Activated CD4-positive, alpha-beta T cell treated with anti-CD3 and anti-CD28 coated beads, Interleukin-2, amount 50 U/mL, for 4 hours (primary cell): ENCODE measurements around the gene TM9SF1.

Source experiments
- DNase-seq, 2 experiments: peaks; one replicate each; pipeline ENCODE4 v3.0.0-alpha.2; 2020

TM9SF1 gene

DNA sequence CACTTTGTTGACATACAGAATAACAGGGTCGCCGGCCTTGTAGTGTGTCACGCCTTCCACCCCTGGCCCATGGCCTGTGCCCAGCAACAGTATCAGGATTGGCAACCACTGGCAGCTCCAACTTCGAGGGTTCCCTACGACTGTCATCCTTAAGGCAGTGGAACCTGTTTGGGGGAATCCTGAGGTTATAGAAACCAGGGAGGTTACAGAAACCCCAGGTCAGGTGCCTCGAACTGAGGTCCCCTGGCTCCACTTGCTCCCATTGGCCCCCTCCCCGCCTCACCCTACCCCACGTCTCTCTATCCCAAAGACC, 412 bp downstream of the TM9SF1 start:
- DNase-seq: no peak

DNA sequence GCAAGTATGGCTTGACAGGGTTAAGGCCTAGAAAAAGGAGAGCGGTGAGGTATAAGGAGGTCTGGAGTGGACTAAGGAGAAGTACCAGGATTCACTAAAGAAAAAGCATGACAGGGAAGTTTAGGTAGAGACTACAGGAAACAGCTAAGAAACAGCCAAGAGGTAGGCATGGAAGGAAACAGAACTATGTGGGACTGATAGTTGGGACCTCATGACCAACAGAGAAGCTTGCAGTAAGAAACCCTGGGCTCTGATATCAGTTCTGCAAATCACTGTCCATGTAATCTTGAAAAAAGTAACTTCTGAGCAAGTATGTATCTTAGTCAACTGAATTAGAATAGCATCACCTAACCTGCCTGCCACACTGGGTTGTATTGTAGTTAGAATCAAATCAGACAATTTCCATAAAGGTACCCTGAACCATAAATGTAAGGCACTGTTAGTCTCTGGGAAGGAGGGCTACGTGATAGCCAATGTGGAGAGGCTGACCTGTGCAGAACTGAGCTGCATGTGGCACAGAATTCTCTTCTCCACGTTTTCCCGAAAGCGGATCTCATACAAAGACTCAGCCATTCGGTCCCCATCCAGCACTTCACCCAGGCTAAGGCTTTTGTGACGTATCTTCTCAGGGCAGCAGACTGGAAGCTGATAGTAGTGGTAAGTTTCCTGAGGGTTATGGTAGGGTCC, 912 bp downstream of the TM9SF1 start:
- no peak for DNase-seq

DNA sequence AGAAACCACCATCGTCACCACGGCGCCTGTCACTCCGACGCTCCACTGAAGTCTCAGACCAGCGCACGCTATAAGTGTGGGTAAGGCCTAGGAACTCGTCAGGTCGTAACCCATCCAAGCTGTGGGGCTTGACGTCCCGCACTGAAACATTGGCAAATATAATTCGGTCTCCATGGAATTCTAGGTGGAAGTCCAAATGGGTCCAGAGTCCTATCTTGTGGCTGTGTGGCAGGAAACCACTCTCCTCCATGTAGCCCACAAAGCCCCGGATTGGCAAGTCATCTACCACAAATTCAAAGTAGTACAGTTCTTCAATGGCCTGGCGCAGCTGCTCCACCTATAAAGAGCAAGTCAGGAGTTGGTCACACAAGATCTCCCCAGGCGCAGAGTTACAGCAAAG, 2.3 kb downstream of the TM9SF1 start:
- DNase-seq: no peak

DNA sequence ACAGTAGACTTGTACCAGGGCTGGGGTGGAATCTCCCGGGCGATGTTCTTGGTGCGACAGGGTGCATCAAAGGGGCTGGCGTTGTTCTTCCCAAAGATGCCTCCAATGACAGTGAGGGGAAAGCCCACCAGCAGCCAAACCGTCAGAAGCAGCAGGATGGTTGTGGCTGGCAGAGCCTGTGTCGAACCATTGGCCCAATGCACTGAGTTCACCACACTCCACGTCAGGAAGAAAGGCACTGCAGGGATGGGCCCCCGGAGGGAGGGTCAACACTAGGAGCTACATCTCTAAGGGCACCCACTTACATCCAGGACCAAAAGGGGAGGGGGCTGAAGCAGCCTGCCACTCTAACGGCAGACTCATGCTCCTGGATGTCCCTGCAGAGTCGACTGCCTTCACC, 4.8 kb downstream of the TM9SF1 start:
- DNase-seq: no peak

DNA sequence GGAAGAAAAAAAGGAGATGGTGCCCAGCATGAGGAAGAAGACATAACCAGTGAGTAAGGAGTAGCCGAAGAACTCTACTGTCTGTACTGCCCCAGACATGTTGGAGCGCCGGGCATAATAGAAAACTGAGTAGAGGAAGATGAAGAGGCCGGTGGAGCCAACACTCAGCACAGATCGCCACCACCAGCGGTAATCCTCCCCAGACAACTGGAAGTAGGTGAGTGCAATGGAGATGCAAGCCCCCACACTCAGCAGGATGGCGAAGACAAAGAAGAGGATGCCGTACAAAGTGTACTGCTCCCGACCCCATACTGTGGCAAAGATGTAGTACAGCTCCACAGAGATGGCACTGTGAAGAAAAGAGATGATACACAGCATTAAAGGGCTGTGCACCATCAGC, 5.8 kb downstream of the TM9SF1 start:
- DNase-seq: no peak

DNA sequence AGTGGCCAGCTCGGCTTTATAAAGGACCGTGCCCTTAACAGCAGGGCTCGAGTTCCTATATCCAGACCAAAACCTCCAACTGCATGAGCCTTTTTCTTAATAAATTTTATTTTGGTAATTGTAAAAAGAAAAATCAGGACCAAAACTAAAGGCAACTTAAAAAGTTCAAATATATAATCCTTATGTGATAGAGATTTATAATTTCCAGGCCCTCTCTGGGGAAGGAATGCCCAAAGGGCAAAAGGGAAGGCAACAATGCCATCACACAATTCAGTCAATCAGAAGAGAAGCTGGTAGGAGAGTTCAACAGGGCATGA, 6.2 kb downstream of the TM9SF1 start:
- DNase-seq: no peak

DNA sequence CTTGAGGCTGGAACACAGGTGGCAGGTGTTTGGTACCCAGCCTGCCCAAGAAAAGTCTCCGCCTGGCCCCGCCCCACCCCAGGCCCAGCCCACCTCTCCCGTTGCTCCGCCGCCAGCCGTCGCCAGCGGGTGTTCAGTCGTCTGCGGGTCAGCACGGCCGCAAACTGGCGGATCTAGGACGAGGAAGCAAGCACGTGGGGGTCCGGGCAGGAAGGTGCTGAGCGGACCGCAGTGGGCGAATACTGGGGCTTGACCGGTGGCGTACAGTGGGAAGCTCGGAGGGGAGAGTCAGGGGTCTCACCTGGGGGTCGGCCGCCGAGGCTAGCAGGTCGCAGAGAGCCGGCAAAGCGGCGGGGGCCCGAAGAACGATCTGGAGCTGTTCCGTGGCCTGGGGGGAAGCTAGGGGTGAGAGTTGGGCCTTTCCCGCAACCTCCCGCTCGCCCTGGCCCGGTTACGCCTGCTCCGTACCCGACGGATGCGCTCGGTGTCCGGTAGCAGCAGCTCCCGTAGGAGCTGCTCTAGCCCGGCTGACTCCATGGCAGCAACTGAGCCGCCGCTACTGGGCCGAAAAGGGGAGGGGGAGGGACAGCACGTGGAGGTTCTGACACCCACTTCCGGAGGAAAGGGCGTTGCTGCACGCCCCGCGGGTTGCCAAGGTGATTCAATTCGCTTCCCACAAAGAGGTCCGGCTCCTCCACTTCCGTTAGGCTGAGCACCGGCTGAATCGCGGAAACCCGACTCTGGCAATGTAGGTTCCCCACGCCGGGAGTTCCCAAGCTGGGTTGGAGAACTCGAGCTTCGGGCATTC, 6.8 kb downstream of the TM9SF1 start, which contains the start of gene IPO4:
IPO4 (minus strand) TSS at position 566 of the 808 bp plus-strand sequence; CDS start at position 537, 29 bp downstream.
- peak; percentile 94 to 95 for DNase-seq

DNA sequence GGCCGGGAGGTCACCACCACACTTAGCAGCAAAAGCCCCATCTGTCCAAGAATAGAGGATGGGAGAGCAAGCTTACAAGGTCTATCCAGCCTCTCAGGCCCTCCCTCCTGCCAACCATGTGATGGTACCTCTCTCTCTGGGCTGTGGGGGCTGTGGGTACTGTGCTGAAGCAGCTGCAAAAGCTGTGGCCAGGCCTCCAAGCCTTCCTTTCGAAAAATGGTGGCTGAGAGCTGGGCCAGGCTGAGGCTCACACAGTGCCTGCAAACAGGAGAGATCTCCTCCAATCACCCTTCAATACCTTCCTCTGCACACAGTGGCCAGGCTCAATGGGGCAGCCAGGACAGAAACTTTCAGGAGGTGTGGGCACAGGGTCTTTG, 7.7 kb downstream of the TM9SF1 start:
- DNase-seq: no peak

DNA sequence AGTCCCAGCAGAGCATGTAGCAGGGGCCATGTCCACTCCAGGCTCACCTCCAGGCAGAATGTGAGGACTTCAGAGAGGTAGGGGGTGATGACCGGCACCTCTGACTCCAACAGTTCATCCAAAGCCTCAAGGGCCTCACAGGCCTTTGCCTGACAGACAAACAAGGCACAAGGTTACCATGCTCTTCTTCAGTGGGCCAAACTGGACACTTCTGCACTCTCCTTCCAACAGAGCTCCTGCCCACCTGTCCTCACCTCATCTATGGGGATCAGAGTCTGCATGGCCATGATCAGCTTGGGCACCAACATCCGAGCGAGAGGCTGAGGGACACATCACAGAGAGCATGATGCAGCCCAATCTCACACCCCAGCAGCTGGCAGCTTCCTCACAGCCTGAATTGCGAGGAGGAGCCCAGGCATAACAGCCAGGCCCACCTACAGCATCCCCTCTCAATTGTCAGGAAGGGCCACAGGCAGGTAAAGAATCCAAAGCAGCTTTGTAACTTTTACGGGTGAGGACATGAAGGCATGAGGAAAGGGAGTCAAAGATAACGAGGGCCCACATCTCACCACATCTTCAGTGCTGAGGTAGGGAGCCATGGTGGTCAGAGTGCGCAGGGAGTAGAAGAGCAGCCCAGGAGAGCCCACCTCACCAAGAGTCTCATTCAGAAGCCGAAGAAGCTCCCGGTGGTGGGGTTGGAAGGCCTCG, 8.3 kb downstream of the TM9SF1 start:
- no peak for DNase-seq

DNA sequence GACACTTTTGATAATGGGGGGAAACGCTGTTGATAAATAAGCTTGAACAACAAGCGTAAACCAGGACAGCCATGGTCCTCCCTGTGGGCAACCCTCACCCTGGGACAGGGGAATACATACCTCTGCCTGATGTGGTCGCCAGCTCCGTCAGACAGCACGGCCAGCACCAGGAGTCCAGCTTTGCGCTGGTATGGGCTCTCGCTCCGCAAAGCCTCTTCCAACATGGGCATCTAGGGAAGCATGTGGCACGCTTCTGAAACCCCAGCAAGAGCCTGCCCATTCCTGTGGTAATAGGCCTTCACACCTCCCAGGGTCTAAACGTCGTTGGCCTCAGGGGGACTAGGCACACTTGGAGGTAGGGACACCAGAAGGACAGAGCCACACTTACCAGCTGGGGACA, 9.5 kb downstream of the TM9SF1 start:
- no peak for DNase-seq

DNA sequence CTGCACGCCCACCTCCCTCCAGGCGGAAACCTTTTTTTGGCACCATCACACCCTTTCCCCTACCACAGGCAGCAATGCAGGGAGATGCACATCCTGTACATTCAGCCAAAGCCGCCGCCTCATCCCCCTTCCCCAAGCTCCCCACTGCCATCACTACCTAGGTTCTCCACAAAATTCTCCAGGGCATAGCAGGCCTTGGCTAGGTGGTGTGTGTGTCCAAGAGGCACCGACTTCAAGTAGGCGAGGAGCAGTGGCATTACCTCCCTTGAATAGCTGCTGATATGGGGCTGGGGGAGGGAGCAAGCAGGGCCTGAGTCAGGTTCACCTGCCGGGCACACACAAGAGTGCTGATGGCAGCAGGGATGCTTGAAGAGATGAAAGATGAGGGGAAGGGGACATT, 10.2 kb downstream of the TM9SF1 start:
- DNase-seq: no peak

DNA sequence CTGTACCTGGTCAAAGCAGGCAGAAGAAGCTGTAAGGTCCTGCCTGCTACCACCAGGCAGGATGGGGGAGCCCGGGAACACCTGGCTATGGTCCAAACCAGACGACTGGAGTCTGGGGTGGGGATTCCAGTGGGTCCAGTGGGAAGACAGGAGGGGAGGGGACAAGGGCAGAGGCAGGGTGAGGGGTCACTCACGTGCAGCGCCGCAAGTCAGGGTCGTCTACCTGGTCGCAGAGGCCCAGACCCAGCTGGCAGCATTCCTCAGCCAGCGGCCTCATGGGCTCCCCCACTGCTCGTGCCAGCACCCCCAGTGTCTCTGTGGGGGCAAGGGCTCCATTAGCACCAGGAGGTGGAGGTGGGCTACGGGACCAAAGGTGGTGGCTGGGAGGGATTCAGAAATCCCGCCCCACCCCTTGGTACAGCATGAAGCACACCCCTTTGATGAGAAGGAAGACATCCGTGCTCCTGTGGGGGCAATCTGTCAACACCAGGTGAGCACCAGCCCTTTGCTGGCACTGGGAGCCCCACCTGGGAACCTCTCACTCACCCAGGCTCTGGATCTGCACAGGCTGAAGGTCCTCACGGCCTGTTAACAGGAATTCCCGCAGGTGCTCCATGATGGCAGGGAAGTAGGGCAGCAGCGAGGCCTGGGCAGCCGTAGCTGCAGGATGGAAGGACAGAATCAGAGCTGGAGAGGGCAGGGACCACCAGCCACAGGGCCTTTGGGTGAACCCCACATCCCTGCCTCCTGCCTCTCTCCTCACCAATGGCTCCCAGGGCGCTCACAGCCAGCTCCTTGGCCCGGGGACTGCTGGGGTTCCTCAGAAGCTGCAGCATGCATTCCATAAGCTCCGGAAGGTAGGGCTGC, 10.9 kb downstream of the TM9SF1 start:
- no peak for DNase-seq

DNA sequence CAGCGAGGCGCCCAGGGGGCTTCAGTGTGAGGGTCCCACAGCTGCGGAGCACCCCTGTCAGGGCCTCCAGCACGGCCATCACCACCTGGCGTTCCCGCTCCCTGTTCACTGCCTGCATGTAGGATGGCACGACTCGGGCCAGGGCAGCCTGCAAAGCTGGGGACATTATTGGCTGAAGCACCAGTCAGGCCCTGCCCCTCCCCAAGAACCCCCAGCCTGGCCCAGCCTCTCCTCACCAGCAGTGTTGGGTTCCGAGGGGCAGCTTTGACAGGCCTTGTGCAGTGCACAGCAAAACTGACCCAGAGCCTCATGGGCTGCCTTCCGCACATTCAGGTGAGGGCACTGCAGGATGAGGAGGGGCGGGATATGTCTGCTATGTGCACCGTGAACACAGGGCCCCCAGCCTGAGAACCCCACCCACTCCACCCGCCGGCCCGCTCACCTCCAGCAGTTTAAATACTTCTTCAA, 12.2 kb downstream of the TM9SF1 start:
- DNase-seq: no peak

DNA sequence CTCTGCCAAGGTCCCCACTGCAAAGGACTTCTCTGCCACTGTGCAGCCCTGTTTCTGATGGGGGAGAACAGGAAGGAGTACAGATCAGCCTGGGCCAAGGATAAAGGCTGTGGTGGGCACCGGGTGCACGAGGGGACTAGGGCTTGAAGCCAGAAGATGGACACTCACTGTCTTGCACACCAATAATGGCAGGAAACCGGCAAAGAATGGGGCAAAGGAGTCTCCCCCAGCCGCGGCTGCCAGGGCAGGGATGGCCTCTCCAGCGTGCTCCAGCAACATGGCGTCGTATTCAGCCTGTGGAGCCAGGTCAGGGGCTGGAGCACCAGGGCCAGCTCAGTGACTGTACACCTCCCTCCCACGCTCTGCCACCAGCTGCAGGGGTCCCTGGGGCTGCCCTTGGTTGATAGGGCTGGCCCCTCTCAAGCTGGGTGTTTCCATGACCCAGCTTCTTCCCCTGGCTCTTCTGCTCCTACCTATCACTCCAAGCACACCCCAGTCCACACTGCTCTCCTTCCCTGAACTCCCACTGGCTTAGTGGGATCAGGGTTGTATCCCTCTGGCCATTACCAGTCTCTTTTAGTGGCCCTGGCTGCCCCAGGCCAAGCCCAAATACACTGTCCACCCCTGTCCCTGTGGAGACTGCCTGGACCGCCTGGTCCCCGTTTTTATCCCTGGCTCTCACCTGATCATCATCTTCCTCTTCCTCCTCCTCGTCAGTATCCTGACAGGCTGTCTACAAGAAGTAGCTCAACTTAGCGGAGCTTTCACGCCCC, 12.9 kb downstream of the TM9SF1 start:
- no peak for DNase-seq

DNA sequence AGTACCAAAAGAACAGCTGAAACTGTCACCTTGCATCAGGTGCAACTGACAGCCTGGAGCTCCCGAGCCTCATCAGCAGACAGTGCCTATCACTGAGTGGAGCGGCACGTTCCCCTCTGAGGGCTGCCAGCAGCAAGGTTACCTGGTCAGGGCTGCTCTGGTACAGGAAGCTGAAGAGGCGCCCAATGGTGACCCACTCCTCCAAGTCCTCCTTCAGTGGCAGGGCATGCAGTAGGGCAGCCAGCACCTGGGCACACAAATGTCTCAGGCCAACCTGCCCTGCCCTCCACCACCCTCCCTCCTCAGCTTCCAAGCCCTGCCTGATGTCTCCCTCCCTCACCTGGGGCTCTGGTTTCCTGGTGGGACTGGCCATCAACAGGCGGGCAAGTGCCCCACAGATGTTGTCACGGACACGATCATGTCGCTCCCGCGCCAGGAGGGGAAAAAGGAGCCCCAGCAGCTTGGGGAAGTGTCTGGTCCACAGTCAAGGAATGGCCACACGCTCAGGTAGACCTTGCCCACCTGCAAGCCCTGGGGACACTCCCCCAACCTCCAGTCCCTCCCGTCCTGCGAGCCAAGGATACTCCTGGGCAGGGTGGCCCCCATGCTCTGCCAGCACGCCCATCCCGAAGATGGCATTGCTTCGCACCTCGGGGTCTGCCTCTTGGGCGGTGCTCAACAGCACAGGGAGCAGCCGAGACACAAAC, 13.7 kb downstream of the TM9SF1 start:
- no peak for DNase-seq

DNA sequence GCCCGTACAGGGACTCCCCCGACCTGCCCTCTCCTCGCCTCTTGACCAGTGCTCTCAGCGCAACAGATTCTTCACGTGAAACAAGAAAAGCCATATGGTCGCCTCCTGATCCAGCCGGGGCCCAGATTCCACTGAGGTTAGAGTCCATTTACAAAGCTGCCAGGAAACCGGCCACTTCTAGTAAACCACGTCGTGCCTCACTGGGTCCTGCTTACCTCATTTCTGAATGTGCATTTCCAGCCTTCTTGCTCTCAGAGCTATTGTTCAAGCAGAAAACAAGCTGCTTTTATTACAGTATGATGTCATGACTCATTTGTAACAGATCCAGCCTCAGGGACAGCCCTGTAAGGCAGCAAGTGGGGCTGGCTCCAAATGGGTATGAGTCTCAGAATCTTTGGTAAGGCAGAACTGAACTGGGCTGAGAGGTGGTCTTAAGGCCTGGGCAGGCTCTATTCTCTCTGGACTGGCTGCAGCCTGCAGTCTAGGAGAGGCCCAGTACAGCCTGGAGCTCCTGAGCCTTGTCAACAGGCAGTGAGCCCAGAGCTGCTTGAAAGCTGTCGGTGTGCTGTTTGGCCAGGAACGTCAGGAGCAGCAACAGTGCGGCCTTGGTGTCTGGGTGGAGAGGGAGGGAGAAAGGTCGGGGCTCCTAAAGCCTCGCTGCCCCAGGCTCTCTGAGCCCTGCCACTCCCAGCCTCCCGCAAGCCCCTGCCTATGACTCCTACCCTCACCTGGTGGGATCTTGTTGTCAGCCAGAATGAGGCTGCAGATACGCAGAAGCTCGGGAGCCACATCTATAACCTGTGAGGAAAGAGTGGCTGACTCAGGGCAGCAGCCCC, 15.1 kb downstream of the TM9SF1 start:
- no peak for DNase-seq

DNA sequence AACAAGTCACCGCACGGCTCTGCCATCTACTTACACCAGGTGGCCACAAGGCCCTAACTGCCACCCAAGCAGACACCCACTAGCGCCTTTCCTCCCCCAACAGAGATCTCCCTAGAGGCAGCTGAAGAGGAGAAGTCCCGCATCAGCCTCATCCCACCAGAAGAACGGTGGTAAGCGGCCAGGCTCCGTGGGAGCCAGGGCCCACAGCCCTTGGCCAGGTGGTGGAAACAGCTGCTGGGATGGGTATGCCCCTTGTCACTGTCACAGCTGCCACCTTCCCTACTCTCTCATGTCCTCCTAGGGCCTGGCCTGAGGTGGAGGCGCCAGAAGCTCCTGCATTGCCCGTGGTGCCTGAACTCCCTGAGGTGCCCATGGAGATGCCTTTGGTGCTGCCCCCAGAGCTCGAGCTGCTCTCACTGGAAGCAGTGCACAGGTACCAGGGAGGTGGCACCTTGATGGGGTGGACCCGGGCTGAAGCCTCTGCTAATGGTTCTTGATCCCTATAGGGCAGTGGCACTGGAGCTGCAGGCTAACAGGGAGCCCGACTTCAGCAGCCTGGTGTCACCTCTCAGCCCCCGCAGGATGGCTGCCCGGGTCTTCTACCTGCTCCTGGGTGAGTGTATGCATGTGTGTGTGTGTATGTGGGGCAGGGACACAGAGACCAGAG, 15.8 kb downstream of the TM9SF1 start:
- no peak for DNase-seq

DNA sequence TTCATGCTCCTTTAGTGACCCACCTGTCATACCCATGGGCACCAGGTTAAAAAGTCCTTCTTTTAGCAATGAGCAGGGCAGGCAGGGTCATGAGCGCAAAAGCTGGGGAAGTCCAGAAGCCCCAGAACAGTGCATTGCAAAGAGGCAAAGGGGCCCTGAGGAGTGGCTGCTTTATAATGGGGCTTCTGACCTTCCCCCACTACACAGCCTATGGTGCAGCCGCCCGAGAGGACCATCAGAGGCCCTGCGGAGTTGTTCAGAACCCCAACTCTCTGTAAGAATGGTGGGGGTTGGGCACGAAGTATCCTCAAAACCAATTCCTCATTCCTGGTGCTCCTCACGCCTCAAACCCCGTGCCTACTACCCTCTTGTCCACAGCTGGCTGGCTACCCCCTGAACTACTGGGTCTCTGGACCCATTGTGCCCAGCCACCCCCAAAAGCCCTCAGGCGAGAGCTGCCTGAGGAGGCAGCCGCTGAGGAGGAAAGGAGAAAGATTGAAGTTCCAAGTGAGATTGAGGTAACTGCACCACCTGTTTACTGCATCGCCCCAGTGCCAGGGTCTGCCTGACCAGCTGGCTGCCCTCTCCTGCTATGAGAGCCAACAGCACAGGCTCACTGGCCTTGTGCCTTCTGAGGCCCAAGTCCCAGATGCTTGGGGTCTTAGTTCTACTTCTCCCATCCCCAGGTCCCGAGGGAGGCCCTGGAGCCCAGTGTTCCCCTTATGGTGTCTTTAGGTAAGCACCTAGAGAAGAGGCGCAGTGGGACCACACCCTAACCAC, 16.7 kb downstream of the TM9SF1 start:
- no peak for DNase-seq

DNA sequence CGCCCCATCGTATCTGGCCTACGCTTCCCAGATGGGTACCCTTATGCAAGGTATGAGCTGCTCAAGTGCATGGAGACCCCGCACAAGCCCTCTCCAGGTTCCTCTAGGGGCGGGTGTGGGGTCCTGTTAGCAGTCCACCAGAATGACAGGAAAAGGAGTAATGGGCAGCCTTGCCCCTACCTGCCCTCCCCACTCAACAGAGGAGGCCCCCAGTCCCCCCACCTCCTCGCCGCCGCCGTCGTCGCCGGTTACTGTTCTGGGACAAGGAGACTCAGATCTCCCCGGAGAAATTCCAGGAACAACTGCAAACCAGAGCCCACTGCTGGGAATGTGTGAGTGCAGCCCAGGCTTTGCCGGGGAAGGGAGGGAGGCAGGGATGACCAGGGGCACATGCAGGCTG, 17.4 kb downstream of the TM9SF1 start:
- DNase-seq: no peak
